Mesenchymal stem cell (in vitro differentiated cells and primary cell): ENCODE measurements around the gene FMN1.

Experiments
- DNase-seq: peaks from one replicate; pipeline ENCODE4 v3.0.0-alpha.2; 2013
- H2AFZ ChIP-seq: one replicate; pipeline ENCODE4 v1.6.1; 2013; ENCODE audit warnings: low read depth, mild to moderate bottlenecking, control low read depth, inconsistent platforms, low read length, moderate library complexity
- H2AK5ac ChIP-seq: 2 replicates; pipeline ENCODE4 v1.6.1; 2013; ENCODE audit warnings: low read length, moderate library complexity, mild to moderate bottlenecking, inconsistent platforms; ENCODE audit not compliant: severe bottlenecking
- H2BK120ac ChIP-seq: one replicate; pipeline ENCODE4 v1.6.1; 2013; ENCODE audit warnings: low read depth, mild to moderate bottlenecking, inconsistent platforms, low read length, moderate library complexity
- H2BK12ac ChIP-seq, 2 experiments: one replicate each; pipeline ENCODE4 v1.6.1; 2013; ENCODE audit warnings: inconsistent platforms in 2 of 2, low read length in 2 of 2, mild to moderate bottlenecking in 2 of 2, moderate library complexity in 2 of 2, control low read depth in 1 of 2
- H2BK15ac ChIP-seq: one replicate; pipeline ENCODE4 v1.6.1; 2013; ENCODE audit warnings: mild to moderate bottlenecking, low read depth, inconsistent platforms; ENCODE audit not compliant: poor library complexity, severe bottlenecking
- H2BK5ac ChIP-seq: 2 replicates; pipeline ENCODE4 v1.6.1; 2013; ENCODE audit warnings: low read depth, mild to moderate bottlenecking, low read length, control low read depth, inconsistent platforms; ENCODE audit not compliant: poor library complexity, severe bottlenecking
- H3K14ac ChIP-seq, 2 experiments: one replicate each; pipeline ENCODE4 v1.6.1; 2013; ENCODE audit warnings: inconsistent platforms in 2 of 2, low read length in 2 of 2, control low read depth in 1 of 2, mild to moderate bottlenecking in 1 of 2, moderate library complexity in 1 of 2
- H3K18ac ChIP-seq, 2 experiments: one replicate each; pipeline ENCODE4 v1.6.1; 2013; ENCODE audit warnings: inconsistent platforms in 2 of 2, low read length in 2 of 2, control low read depth in 1 of 2, low read depth in 1 of 2, mild to moderate bottlenecking in 1 of 2
- H3K23ac ChIP-seq, 2 experiments: one replicate each; pipeline ENCODE4 v1.6.1; 2013; ENCODE audit warnings: inconsistent platforms in 2 of 2, low read length in 2 of 2, mild to moderate bottlenecking in 2 of 2, moderate library complexity in 2 of 2, control low read depth in 1 of 2
- H3K27ac ChIP-seq: 2 replicates; pipeline ENCODE4 v1.5.1; 2013; ENCODE audit warnings: mild to moderate bottlenecking, moderate library complexity, low read length, control low read depth, inconsistent platforms; ENCODE audit not compliant: poor library complexity, severe bottlenecking
- H3K27me3 ChIP-seq, 2 experiments: 2 replicates each; pipeline versions ENCODE4 v1.6.1 to v1.7.0; 2013; ENCODE audit warnings: low read length in 2 of 2, mild to moderate bottlenecking in 2 of 2, moderate library complexity in 2 of 2, control low read depth in 1 of 2, inconsistent platforms in 1 of 2; ENCODE audit not compliant: control insufficient read depth in 1 of 2, insufficient read depth in 1 of 2
- H3K36me3 ChIP-seq, 2 experiments: 2 replicates each; pipeline versions ENCODE4 v1.6.1 to v1.7.0; 2013; ENCODE audit warnings: low read length in 2 of 2, control low read depth in 1 of 2, inconsistent platforms in 1 of 2, low read depth in 1 of 2, mild to moderate bottlenecking in 1 of 2; ENCODE audit not compliant: insufficient read depth in 2 of 2, control insufficient read depth in 1 of 2
- H3K4ac ChIP-seq, 2 experiments: one replicate each; pipeline ENCODE4 v1.6.1; 2013; ENCODE audit warnings: inconsistent platforms in 2 of 2, low read length in 2 of 2, mild to moderate bottlenecking in 2 of 2, moderate library complexity in 2 of 2, control low read depth in 1 of 2, low read depth in 1 of 2
- H3K4me1 ChIP-seq: 2 replicates; pipeline ENCODE4 v1.6.1; 2013; ENCODE audit warnings: low read depth, low read length, control low read depth; ENCODE audit not compliant: control insufficient read depth, insufficient read depth
- H3K4me2 ChIP-seq: 2 replicates; pipeline ENCODE4 v1.6.1; 2013; ENCODE audit warnings: low read length, mild to moderate bottlenecking, inconsistent platforms; ENCODE audit not compliant: poor library complexity, severe bottlenecking
- H3K4me3 ChIP-seq, 2 experiments: 2 replicates each; pipeline versions ENCODE4 v1.5.1 to v1.7.0; 2013; ENCODE audit warnings: low read length in 2 of 2, mild to moderate bottlenecking in 2 of 2, control low read depth in 1 of 2, low read depth in 1 of 2; ENCODE audit not compliant: insufficient read depth in 1 of 2
- H3K79me1 ChIP-seq: replicated peaks from 2 replicates; pipeline ENCODE4 v1.6.1; 2013; ENCODE audit warnings: mild to moderate bottlenecking, control low read depth, low read length, inconsistent platforms; ENCODE audit not compliant: poor library complexity, severe bottlenecking
- H3K9ac ChIP-seq: 2 replicates; pipeline ENCODE4 v1.7.0; 2013; ENCODE audit warnings: mild to moderate bottlenecking, low read length, moderate library complexity
- H3K9me3 ChIP-seq: 2 replicates; pipeline ENCODE4 v1.7.0; 2013; ENCODE audit warnings: mild to moderate bottlenecking, low read length; ENCODE audit not compliant: control insufficient read depth
- H4K8ac ChIP-seq: one replicate; pipeline ENCODE4 v1.6.1; 2013; ENCODE audit warnings: inconsistent platforms, mild to moderate bottlenecking, low read length, moderate library complexity
- H4K91ac ChIP-seq: one replicate; pipeline ENCODE4 v1.6.1; 2013; ENCODE audit warnings: mild to moderate bottlenecking, low read length, inconsistent platforms
- WGBS: methylation state at CpG from one replicate; pipeline ENCODE4 v1.1.7; 2013; ENCODE audit warnings: mixed read lengths; 5-methylcytosine and 5-hydroxymethylcytosine counted together

Gene FMN1

DNA sequence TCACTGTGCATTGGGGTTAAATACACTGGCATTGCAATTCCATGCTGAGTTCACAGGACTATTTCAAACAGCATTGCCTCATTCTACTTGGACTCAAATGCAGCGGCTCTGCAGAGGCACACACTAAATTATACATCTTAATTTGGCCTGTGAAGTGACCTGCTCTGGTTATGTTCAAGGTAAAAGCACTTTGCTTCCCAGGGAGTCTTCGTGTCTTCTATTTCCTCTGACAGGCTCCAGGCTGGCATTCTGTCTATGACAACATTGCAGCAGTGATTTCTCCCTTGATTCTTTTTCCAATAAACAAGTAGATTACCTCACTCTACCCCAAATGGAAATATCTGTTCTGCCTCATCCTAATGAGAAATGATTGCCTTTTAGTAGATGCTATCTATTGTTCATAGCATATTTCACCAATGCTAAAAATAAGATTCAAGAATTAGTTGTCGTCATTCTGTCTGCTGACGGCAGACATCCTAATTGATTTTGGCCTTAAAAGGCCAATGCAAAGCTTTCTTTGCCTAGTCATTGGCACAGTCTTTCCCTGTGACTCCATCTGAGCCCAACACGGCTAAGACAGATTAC, 33.8 kb downstream of the FMN1 start:
- Histone ChIP-seq H3K79me1 (no peaks in the 10 kb centered on the region), H3K9me3 (no peaks in the 10 kb centered on the region), H3K4me1 (peaks cover 2% of the 10 kb centered on the region), H2BK12ac (no peak overlapping the region), H4K91ac (no peak overlapping the region), H3K18ac (no peak overlapping the region), H3K27me3 (peaks cover 0 to 25% of the 10 kb centered on the region in 2 experiments), H3K4ac (no peak overlapping the region), H3K36me3 (no peaks in the 10 kb centered on the region), H2BK120ac (no peak overlapping the region), H2AFZ (no peak overlapping the region), H2BK5ac (no peak overlapping the region), H2BK15ac (no peak overlapping the region), H3K4me2 (no peak overlapping the region), H3K14ac (no peak overlapping the region), H2AK5ac (no peak overlapping the region), H3K23ac (no peak overlapping the region), H3K27ac (no peak overlapping the region), H3K9ac (no peak overlapping the region), H3K4me3 (no peak overlapping the region), H4K8ac (no peak overlapping the region)
- DNase-seq = no peak
- WGBS = 80% methylated on average over 5 of the region's 5 CpGs

DNA sequence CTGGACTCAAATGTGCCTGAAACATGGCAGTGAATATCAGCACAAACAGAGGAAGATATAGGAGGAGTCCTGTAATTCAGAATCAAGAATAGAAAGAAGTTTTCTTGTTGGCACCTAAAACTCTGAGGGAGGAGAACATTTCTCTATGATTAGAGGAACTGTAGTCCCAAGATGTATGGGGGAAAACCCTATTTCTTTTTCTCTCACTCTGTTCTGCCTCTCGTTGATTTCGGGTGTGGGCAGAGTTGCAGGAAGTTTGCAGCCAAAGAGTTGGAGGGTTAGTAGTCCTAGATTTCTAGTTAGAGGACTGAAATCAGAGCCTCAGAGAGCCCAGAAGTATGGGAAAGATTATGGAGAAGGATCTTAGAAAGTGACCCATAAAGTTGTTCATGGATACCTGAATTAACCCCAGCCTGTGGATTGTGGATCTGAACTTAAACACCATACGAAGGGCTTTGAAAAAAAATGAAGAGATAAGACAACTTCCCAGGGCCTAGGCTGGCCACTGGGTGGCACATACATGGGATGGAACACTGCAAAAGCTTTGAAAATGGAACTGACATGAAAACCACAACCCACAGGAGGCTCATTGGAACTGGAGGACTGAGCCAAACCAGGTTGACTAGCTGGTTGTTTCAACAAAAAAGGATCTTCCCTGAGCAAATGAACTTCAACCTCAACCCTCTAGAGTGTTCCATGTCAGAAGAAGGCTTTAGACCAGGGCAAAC, 34.6 kb downstream of the FMN1 start:
- no peak overlapping the region for H3K23ac ChIP-seq
- 93% methylated on average over 3 of the region's 3 CpGs for WGBS
- H4K91ac ChIP-seq = no peak overlapping the region
- H3K4me2 ChIP-seq = no peak overlapping the region
- H2BK5ac ChIP-seq = no peak overlapping the region
- no peak overlapping the region for H2AFZ ChIP-seq
- H3K27ac ChIP-seq = no peak overlapping the region
- peaks cover 2% of the 10 kb centered on the region for H3K4me1 ChIP-seq
- H4K8ac ChIP-seq = no peak overlapping the region
- H3K18ac ChIP-seq = no peak overlapping the region
- no peaks in the 10 kb centered on the region for H3K9me3 ChIP-seq
- no peak overlapping the region for H3K14ac ChIP-seq
- H3K4me3 ChIP-seq = no peak overlapping the region
- no peak overlapping the region for H2BK15ac ChIP-seq
- no peak overlapping the region for H2BK12ac ChIP-seq
- no peak for DNase-seq
- H2BK120ac ChIP-seq = no peak overlapping the region
- H3K27me3 ChIP-seq = peaks cover 0 to 25% of the 10 kb centered on the region in 2 experiments
- no peaks in the 10 kb centered on the region for H3K79me1 ChIP-seq
- no peak overlapping the region for H2AK5ac ChIP-seq
- no peak overlapping the region for H3K4ac ChIP-seq
- no peak overlapping the region for H3K9ac ChIP-seq
- H3K36me3 ChIP-seq = no peaks in the 10 kb centered on the region

DNA sequence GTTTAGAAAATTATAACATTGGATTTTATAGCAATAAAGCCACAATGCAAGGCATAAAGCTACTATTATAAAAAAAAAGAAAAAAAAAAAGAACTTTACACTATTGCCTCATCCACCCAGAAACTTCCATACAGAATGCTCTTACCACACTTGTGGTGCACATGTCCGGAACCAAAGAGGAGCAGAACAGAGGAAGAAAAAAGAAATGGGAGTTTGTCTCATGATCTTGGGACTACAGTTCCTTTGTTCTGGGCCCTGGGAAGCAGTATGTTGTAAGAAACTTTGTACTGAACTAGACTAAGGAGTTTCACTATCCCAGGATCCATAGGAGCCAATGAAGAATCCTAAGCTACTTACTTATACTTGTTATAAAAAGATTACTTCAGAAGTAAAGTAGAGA, 36.1 kb downstream of the FMN1 start:
- no peak overlapping the region for H2AFZ ChIP-seq
- no peak overlapping the region for H2BK12ac ChIP-seq
- H3K79me1 ChIP-seq = no peaks in the 10 kb centered on the region
- no peak overlapping the region for H3K9ac ChIP-seq
- H3K27ac ChIP-seq = no peak overlapping the region
- H3K4me2 ChIP-seq = no peak overlapping the region
- no peak overlapping the region for H2BK120ac ChIP-seq
- WGBS = 80% methylated on average over 1 of the region's 1 CpG
- H4K8ac ChIP-seq = no peak overlapping the region
- DNase-seq = no peak
- no peak overlapping the region for H3K14ac ChIP-seq
- H3K9me3 ChIP-seq = no peaks in the 10 kb centered on the region
- no peak overlapping the region for H2AK5ac ChIP-seq
- H3K4ac ChIP-seq = no peak overlapping the region
- H4K91ac ChIP-seq = no peak overlapping the region
- H2BK5ac ChIP-seq = no peak overlapping the region
- H3K18ac ChIP-seq = no peak overlapping the region
- no peak overlapping the region for H2BK15ac ChIP-seq
- H3K4me1 ChIP-seq = peaks cover 8% of the 10 kb centered on the region
- peaks cover 0 to 17% of the 10 kb centered on the region in 2 experiments for H3K27me3 ChIP-seq
- no peak overlapping the region for H3K4me3 ChIP-seq
- H3K36me3 ChIP-seq = no peaks in the 10 kb centered on the region
- no peak overlapping the region for H3K23ac ChIP-seq

DNA sequence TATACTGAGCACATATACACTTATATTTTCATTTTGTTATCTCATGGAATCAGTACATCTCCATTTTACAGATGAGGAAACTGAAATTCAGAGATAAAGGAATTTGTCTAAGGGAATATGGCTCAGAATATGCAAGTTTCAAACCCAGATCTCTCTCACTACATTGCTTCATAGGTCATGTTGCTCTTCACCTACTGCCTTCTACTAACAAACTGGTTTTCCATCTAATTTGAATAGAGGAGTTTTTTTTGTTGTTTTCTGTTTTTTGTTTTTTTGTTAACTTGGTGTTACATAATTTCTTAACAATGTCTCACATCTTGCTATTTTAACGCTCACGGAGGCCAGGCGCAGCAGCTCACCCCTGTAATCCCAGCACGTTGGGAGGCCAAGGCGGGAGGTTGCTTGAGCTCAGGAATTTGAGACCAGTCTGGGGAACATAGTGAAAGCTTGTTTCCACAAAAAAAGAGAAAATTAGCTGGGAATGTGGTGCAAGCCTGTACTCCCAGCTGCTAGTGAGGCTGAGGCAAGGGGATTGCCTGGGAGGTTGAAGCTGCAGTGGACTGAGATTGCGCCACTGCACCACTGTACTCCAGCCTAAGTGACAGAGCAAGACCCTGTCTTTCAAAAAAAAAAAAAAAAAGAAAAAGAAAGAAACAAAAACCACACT, 37.0 kb downstream of the FMN1 start:
- no peak overlapping the region for H2BK120ac ChIP-seq

More for the DNA sequence above, 37.0 kb downstream of the FMN1 start:
- Histone ChIP-seq H3K4me3 (no peak overlapping the region), H2BK15ac (no peak overlapping the region), H2BK12ac (no peak overlapping the region), H3K79me1 (no peaks in the 10 kb centered on the region), H3K9me3 (no peaks in the 10 kb centered on the region), H2AFZ (no peak overlapping the region), H3K9ac (no peak overlapping the region), H2BK5ac (no peak overlapping the region), H4K8ac (no peak overlapping the region), H4K91ac (no peak overlapping the region), H3K23ac (no peak overlapping the region), H2AK5ac (no peak overlapping the region), H3K4ac (no peak overlapping the region), H3K27ac (no peak overlapping the region), H3K4me1 (peaks cover 12% of the 10 kb centered on the region), H3K14ac (no peak overlapping the region), H3K36me3 (no peaks in the 10 kb centered on the region), H3K4me2 (no peak overlapping the region), H3K27me3 (peaks cover 0 to 13% of the 10 kb centered on the region in 2 experiments), H3K18ac (no peak overlapping the region)
- no peak for DNase-seq
- WGBS = 95% methylated on average over 6 of the region's 6 CpGs
